Kidney (tissue), 14 donors: ENCODE measurements around the gene HS6ST1. TPM values are rescaled to one million over a fixed set of nuclear protein-coding genes. Genes with fewer than 3 reads are reported as not detected.

Source experiments
- DNase-seq, 5 donors: peaks; one replicate each; pipeline ENCODE4 v3.0.0-alpha.2; 2013 to 2020
- FAIRE-seq: peaks from 2 replicates; lab custom pipeline; 2012; peaks lifted over from hg19 to GRCh38; lab: Jason Lieb, UNC
- H3K27ac ChIP-seq, 2 donors: one replicate each; pipeline ENCODE4 v1.7.0; 2013; ENCODE audit warnings: low read depth in 2 of 2, low read length in 2 of 2, inconsistent platforms in 1 of 2
- H3K27me3 ChIP-seq: one replicate; pipeline ENCODE4 v1.7.1; 2013; ENCODE audit warnings: low read length, inconsistent platforms; ENCODE audit not compliant: control insufficient read depth, insufficient read depth
- H3K36me3 ChIP-seq, 3 donors: one replicate each; pipeline versions ENCODE4 v1.7.0 to v1.7.1; 2013; ENCODE audit warnings: low read length in 3 of 3, control low read depth in 1 of 3, inconsistent platforms in 1 of 3; ENCODE audit not compliant: insufficient read depth in 3 of 3, control insufficient read depth in 2 of 3
- H3K4me1 ChIP-seq, 3 donors: one replicate each; pipeline versions ENCODE4 v1.7.0 to v1.7.1; 2013; ENCODE audit warnings: low read length in 3 of 3, inconsistent platforms in 1 of 3, low read depth in 1 of 3; ENCODE audit not compliant: control insufficient read depth in 2 of 3, insufficient read depth in 2 of 3
- H3K4me3 ChIP-seq, 3 donors: one replicate each; pipeline versions ENCODE4 v1.7.0 to v1.8.1; 2013; ENCODE audit warnings: low read length in 3 of 3, control low read depth in 1 of 3, inconsistent platforms in 1 of 3
- H3K9ac ChIP-seq, 3 donors: one replicate each; pipeline versions ENCODE4 v1.7.0 to v1.7.1; 2013; ENCODE audit warnings: low read length in 3 of 3, control low read depth in 1 of 3, inconsistent platforms in 1 of 3
- H3K9me3 ChIP-seq, 3 donors: one replicate each; pipeline versions ENCODE4 v1.7.0 to v1.7.1; 2013; ENCODE audit warnings: low read length in 3 of 3, control low read depth in 1 of 3, inconsistent platforms in 1 of 3; ENCODE audit not compliant: control insufficient read depth in 2 of 3, insufficient read depth in 1 of 3
- intact Hi-C: fragments of 100-400 bp; cut with DNase I; formaldehyde crosslinking; loops from one replicate; pipeline ENCODE4 v1.11.1; 2022
- polyA plus RNA-seq: library from polyadenylated mRNA; stranded (reverse); fragments of 350-450 nt; fragmentation: Illumina TruSeq; extraction: RNeasy Lipid Tissue Mini Kit (QIAGEN cat#74804); gene quantifications from one replicate; pipeline ENCODE4 v1.2.3, GENCODE V29; 2014; ENCODE audit warnings: low read depth, low replicate concordance; ENCODE audit not compliant: insufficient read depth
- total RNA-seq: library from RNA; stranded (reverse); fragmentation: NEBNext Ultra II Directional; extraction: Animal tissue kit (Norgen Biotek cat#: 25700); gene quantifications from one replicate; pipeline ENCODE4 v1.2.1, GENCODE V29; 2021
- TF ChIP-seq, protein P1 (sequence below): IDR thresholded peaks from 3 replicates; pipeline ENCODE4 v1.5.1; 2012; ENCODE audit warnings: mild to moderate bottlenecking, moderate library complexity, borderline replicate concordance; ENCODE audit not compliant: insufficient read depth; ENCODE audit errors: extremely low read depth
- donor health status: control.
- donor health status: control.
- donor health status: control.
- donor health status: control.
- donor health status: control.
- donor health status: DM: yes; HTN: yes; CAD: no.
- donor health status: Normal renal cell carcinoma (clear cell type).

The HS6ST1 gene
- total and polyA plus RNA-seq, 2 donors from 2014 or later = 49.6 to 73.9 TPM

DNA sequence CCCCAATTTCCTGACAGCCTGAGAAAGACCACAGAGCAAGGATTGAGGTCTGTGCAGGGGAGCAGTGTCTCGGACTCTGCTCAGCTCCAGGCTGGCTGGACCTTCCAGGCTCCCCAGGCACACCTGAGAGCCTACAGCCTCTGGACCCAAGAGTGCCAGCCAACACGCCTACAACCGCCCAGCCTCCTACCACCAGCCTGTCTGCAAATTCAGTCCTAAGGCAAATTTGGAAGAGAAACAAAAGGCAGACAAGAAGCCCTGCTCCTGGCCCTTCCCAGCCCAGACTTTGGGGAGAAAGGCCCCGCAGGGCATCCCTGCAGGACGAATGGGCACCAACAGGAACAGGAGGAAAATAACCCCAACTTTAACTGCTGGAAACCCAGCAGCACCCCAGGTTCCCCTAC is 1.9 kb downstream of the HS6ST1 start:
- FAIRE-seq (no peak), DNase-seq (peak in 1 of 5 donors; percentile 57)
- Histone ChIP-seq H3K9ac (peak overlapping the region; percentile 42 to 77 (median 62)), H3K9me3 (no peaks in the 10 kb centered on the region), H3K4me1 (peaks cover 0 to 43% (median 5%) of the 10 kb centered on the region in 3 donors), H3K27me3 (no peaks in the 10 kb centered on the region), H3K27ac (no peak overlapping the region), H3K36me3 (peaks cover 0 to 5% (median 0%) of the 10 kb centered on the region in 3 donors), H3K4me3 (peak overlapping the region; percentile 64 to 71 (median 66))
- TF ChIP-seq, protein P1, sequence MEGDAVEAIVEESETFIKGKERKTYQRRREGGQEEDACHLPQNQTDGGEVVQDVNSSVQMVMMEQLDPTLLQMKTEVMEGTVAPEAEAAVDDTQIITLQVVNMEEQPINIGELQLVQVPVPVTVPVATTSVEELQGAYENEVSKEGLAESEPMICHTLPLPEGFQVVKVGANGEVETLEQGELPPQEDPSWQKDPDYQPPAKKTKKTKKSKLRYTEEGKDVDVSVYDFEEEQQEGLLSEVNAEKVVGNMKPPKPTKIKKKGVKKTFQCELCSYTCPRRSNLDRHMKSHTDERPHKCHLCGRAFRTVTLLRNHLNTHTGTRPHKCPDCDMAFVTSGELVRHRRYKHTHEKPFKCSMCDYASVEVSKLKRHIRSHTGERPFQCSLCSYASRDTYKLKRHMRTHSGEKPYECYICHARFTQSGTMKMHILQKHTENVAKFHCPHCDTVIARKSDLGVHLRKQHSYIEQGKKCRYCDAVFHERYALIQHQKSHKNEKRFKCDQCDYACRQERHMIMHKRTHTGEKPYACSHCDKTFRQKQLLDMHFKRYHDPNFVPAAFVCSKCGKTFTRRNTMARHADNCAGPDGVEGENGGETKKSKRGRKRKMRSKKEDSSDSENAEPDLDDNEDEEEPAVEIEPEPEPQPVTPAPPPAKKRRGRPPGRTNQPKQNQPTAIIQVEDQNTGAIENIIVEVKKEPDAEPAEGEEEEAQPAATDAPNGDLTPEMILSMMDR = no peak
- intact Hi-C loops = no loop called here

DNA sequence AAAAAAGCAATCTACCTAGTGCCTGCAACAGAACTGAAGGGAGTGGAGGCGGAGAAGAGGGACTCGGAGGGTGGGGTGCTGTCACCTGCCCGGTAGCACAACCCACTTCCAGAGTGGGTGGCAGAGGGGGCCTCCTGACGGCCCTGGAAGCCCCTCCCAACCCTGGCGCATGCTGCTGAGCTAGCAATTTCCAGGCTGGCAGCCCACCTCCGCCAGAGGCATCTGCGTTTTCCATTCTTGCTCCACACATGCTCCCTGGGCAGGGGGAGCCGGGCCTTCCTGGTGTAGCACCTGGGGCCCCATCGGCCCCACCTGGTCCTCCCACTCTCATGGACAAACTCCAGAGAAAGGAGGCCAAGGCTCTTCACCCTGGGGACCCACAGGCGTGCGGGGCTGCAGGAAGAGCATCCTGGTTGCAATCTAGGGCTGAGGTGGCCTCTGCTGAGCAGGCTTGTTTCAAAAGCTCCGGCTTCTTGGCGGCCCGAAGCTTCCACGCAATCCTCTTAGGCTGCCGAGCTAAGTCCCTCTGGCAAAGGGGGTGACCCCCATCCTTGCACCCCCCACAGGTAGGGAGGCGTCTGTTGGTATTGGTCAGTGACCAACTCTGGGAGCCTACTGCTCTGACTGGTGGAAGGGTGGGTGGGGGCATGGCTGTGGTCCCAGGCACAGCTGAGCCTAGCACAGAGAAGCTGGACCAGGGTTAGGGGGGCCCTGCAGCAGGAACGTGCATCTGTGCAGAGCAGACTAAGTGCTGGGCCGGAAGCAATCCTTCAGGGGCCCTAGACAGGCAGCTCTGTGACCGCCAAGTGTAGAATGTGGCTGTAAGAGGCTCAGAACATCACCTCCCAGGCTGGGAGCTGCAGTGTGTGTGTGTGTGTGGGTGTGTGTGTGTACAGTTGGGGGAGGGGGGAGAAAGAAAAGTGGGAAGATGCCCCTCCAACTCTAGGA is 2.6 kb downstream of the HS6ST1 start:
- Histone ChIP-seq H3K4me3 (peak overlapping the region; percentile 64 to 71 (median 66)), H3K36me3 (peaks cover 0 to 5% (median 0%) of the 10 kb centered on the region in 3 donors), H3K27me3 (no peaks in the 10 kb centered on the region), H3K9me3 (no peaks in the 10 kb centered on the region), H3K4me1 (peaks cover 0 to 43% (median 0%) of the 10 kb centered on the region in 3 donors), H3K9ac (peak overlapping the region in 2 of 3 donors; percentile 42 to 77), H3K27ac (no peak overlapping the region)
- DNase-seq = peak; percentile 50 to 83 (median 63)
- TF ChIP-seq, protein P1 = no peak
- intact Hi-C loops = no loop called here
- no peak for FAIRE-seq

DNA sequence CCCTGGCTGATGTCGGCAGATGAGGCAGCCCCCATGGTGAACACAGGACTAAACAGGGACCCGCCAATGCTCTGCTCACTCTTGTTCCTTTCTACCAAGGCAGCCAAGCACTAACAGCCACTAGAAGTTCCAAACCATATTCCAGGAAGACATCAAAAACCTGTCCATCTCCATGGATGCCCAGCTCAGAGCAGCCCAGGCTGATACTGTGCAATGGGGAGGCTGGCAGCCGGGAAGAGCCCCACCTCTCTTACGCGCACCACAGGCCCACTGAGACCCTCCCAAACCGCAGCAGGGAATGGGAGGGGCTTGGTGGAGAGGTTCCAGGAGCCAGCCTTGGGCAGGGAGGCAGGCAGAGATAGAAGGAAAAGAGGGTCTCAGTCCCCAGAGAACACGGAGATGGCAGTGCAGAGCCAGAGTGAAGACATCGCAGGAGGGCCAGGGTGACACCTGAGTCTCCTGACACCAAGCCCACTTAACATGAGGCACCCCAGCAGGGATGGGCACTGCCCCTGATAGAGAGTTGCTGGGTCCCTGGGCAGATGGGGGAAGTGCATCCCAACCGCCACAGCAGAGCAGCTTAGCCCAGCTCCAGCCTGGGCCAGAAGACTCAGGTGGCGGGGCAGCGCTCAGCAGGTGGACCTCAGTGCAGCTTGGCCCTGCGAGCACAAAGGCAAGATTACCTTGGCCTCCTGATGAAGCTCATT is 3.4 kb downstream of the HS6ST1 start:
- Histone ChIP-seq H3K27me3 (no peaks in the 10 kb centered on the region), H3K36me3 (peaks cover 0 to 5% (median 0%) of the 10 kb centered on the region in 3 donors), H3K4me3 (peak overlapping the region in 2 of 3 donors; percentile 32 to 71), H3K9me3 (no peaks in the 10 kb centered on the region), H3K9ac (no peak overlapping the region), H3K27ac (no peak overlapping the region), H3K4me1 (peaks cover 0 to 51% (median under 1%) of the 10 kb centered on the region in 3 donors)
- DNase-seq (peak in 3 of 5 donors; percentile 6 to 62 (median 48)), FAIRE-seq (no peak)
- intact Hi-C loops = no loop called here
- TF ChIP-seq, protein P1 = no peak
